GM18868 (cell line): ENCODE data around the gene JPH3.
A peak's percentile ranks its signal among the peaks of the same experiment; 100 is the strongest.

Experiments used
- ATAC-seq: cut with Tn5 transposase; IDR thresholded peaks from one replicate; pipeline ENCODE4 v1.9.1; 2021; ENCODE audit warnings: mild to moderate bottlenecking, moderate library complexity; ENCODE audit not compliant: unreplicated experiment

Gene JPH3

GRCh38 chr16:87692756-87693155, 90.4 kb downstream of the JPH3 start:
- no peak for ATAC-seq

GRCh38 chr16:87693827-87694226, 91.5 kb downstream of the JPH3 start:
- no peak for ATAC-seq

GRCh38 chr16:87694441-87695125, 92.3 kb downstream of the JPH3 start:
- ATAC-seq = no peak

GRCh38 chr16:87695534-87695933, 93.2 kb downstream of the JPH3 start:
- ATAC-seq = no peak

- no peak for ATAC-seq
These were observed 94.4 kb downstream of the JPH3 start for GRCh38 chr16:87696726-87697125.

GRCh38 chr16:87697256-87697655, 94.9 kb downstream of the JPH3 start:
- ATAC-seq = no peak

- ATAC-seq = no peak
These were observed 95.5 kb downstream of the JPH3 start for GRCh38 chr16:87697792-87698191.

- ATAC-seq = peak; percentile 45
These were observed 95.9 kb downstream of the JPH3 start for GRCh38 chr16:87698241-87698640.

GRCh38 chr16:87698676-87699199, 96.4 kb downstream of the JPH3 start:
- ATAC-seq = no peak

- no peak for ATAC-seq
These were observed 98.2 kb downstream of the JPH3 start for GRCh38 chr16:87700406-87701077.

GRCh38 chr16:87701078-87701460, 98.8 kb downstream of the JPH3 start:
- ATAC-seq = no peak

- ATAC-seq = no peak
These were observed 99.2 kb downstream of the JPH3 start for GRCh38 chr16:87701505-87701921.

GRCh38 chr16:87702325-87702811, 100.1 kb downstream of the JPH3 start:
- ATAC-seq = peak; percentile 48

GRCh38 chr16:87703071-87703470, 100.8 kb downstream of the JPH3 start:
- ATAC-seq = no peak

GRCh38 chr16:87703835-87704375, 101.6 kb downstream of the JPH3 start:
- no peak for ATAC-seq

GRCh38 chr16:87704754-87705353, 102.5 kb downstream of the JPH3 start:
- no peak for ATAC-seq

- no peak for ATAC-seq
These were observed 103.5 kb downstream of the JPH3 start for GRCh38 chr16:87705771-87706277.

GRCh38 chr16:87706278-87707000, 104.1 kb downstream of the JPH3 start:
- no peak for ATAC-seq

- no peak for ATAC-seq
These were observed 104.8 kb downstream of the JPH3 start for GRCh38 chr16:87707097-87707496.

GRCh38 chr16:87707714-87708580, 105.6 kb downstream of the JPH3 start:
- ATAC-seq = no peak
